C4-2B (cell line): ENCODE measurements around the gene ONECUT2.

Experiments
- H3K27ac ChIP-seq: fragments of 450-650 bp; 2 replicates; pipeline ENCODE4 v1.5.1; 2017
- CTCF ChIP-seq: fragments of 450-650 bp; conservative IDR thresholded peaks from 2 replicates; pipeline ENCODE4 v1.5.1; 2017; ENCODE audit warnings: mild to moderate bottlenecking
- ZFX ChIP-seq: fragments of 450-650 bp; IDR thresholded peaks from 2 replicates; pipeline ENCODE4 v1.6.1; 2017

Gene ONECUT2

GRCh38 chr18:57538614-57539013 lies 103.4 kb downstream of the ONECUT2 start:
- no peak for TF ChIP-seq CTCF
- TF ChIP-seq ZFX: no peak
- H3K27ac ChIP-seq: no peak overlapping the region

GRCh38 chr18:57539702-57540101 lies 104.5 kb downstream of the ONECUT2 start:
- no peak overlapping the region for H3K27ac ChIP-seq
- TF ChIP-seq CTCF (no peak), ZFX (no peak)
